Tongue (tissue), 2 donors: Measurements from ENCODE around the gene UGT1A4. TPM values are rescaled to one million over a fixed set of nuclear protein-coding genes. Genes with fewer than 3 reads are reported as not detected.

Experiments used
- DNase-seq: peaks from one replicate; pipeline ENCODE4 v3.0.0-alpha.2; 2015
- total RNA-seq: library from RNA; depleted of rRNA; stranded (reverse); fragments of >200 nt; gene quantifications from one replicate; pipeline ENCODE4 v1.2.3, GENCODE V29; 2014

Gene UGT1A4
- total RNA-seq, 1 donor from 2014 or later: 1.6 TPM

DNA sequence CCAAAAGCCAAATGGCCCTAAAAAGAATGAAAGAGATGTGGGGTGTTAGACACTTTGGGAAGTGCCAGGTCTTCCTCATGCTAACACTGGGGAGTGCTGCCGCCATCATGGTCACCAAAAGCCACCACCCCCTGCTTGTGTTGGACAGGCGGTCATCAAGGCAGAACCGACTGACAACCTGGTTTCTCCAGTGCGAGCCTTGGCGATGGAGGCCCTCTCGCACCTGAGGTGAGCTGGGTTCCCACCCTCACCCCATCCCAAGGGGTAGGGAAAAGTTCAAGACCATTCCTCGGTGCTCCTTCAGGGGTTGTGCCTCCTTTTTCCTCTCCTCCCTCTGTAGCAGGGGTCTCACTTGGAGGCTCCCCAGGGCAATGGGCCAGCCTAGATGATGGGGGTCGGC lies 93.2 kb downstream of the UGT1A4 start:
- DNase-seq: no peak

DNA sequence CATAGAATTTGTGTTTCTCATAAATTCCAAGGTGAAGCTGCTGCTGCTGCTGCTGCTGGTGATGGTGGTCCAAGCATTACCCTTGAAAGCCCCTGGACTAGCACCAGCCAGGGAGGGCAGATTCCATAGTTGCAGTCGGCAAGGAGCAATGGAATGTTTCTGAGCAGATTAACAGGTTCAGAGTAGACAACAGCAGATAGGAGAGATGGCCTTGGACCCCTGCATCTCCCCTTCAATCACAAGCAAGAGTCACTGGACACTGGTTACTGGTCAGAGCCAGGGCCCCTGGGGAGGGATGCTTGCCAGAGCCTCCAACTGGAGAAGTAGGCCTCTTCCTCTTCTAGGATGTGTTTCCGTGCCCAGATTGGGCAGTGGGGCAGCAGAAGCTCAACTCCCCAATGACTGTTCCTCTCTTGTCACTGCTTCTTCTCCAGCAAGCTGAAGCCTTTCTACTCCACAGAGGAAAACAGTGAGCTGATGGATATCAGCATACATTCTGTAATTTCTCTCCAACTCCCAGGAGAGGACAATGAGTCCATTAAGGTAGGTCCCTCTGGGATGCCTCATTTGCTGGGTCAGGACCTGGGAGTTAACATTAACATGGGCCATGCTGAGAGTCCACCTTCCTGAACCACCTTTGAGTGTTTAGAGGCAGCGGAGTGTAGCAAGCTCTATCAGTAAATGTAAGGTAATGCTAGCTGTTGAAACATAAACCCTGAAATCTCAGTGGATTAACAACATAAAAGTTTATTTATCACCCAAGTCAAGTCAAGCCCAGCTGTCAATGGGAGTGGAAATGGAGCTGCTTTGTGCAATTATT lies 94.9 kb downstream of the UGT1A4 start:
- DNase-seq: no peak

DNA sequence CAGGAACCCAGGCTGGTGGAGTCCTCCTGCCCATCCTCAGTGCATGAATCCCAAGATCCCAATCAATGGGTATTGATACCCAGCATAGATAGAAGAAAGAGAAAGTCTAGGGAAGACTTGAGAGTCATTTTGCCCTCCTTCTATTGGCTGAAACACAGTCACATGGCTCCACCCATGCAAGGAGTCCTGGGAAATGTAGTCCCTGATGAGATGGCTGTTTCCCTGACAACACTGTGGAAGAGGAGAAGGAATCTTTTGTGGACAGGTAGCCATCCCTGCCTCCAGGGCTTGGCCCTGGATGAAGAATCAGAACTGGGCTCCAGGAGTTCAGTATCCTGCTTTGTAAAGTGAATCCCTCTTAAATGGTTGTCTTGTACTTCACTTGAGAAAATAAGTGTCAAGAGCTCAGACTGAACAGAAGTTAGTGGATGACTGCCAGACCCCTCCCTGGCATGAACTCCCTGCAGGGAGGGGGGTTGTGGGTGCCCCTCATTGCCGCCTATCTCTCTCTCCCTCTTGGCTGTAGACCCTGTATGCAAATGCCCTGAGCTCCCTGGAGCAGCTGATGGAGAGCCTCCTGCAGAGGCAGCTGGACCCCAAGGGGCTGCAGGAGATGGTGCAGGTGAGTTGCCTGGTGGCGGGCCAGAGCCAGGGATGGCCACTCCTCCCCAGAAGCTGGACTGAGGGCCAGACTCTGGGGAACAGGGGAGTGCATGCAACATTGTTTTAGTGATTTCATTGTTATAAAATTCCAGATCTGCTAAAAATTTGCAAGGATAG lies 95.7 kb downstream of the UGT1A4 start:
- no peak for DNase-seq

DNA sequence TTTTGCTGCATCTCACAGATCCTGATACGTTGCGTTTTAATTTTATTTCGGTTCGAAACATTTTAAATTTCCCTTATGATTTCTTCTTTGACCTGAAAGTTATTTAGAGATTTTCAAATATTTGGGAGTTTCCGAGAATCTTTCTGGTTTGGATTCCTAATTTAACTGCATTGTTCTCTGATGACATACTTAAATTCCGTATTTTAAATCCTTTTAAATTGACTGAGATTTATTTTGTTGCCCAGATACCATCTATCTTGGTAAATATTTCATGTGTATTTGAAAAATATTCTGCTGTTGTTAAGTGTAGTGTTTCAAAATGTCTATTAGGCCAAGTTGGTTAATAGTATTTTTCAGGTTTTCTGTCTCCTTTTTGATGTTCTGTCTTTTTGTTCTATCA lies 97.3 kb downstream of the UGT1A4 start:
- no peak for DNase-seq

DNA sequence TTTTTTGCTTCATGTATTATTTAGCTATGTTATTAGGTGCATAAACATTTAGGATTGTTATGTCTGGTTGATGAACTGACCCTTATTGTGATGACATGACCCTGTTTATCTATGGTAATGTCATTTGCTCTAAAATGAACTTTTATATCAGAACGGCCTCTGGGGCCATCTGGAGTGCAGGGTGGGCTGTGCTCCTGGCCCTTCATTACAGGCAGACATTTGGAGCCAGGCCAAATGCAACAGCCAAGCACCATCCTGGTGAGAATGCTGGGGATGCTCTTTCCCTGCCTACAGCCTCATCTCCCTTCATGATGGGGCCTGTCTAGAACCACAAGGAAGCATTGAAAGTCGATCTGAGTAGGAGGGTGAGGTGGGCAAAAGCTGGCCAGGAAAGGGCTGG lies 97.8 kb downstream of the UGT1A4 start:
- no peak for DNase-seq

DNA sequence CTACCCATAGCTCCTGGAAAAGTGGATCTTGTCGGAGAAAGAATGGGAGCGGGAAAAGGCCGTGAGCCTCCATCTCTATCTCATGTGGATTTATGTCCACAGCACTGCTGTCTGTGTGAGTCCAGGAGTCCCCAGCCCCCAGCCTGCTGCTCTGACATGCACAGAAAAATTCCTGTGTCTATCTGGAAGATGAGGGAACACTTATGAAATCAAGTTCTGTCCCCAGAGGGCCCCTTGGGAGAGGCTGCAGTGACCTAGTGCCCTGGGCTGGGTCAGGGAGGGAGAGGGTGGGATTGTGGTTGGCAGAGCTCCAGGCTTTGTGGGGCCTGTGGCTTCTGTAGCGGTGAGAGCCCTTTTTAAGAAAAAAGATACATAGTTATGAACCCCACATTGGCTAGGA lies 98.2 kb downstream of the UGT1A4 start:
- DNase-seq: no peak

DNA sequence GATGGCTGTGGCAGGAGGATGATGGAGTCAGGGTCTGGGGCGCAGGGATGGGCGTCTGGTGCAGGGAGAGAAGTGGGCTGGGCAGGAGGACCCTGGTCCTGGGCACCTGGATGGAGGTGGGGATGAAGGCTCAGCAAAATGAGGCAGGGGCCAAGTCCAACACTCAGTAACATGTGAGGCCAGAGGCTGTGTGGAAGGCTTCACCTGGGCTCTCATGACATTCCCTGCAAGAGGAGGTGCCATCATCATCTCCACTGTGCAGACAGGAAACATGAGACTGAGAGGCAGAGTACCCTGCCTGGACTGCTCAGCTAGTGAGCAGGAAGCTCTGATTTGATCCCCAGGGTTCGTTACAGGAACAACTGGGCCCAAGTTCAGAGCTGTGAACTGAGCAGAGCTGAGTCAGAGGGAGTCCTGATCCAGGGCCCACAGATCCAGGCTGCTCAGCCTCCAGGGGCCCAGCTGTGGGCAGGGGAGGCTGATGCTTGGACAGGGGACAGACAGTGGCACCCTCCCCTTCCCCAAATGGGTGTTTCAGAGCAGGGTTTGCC lies 98.9 kb downstream of the UGT1A4 start:
- no peak for DNase-seq

DNA sequence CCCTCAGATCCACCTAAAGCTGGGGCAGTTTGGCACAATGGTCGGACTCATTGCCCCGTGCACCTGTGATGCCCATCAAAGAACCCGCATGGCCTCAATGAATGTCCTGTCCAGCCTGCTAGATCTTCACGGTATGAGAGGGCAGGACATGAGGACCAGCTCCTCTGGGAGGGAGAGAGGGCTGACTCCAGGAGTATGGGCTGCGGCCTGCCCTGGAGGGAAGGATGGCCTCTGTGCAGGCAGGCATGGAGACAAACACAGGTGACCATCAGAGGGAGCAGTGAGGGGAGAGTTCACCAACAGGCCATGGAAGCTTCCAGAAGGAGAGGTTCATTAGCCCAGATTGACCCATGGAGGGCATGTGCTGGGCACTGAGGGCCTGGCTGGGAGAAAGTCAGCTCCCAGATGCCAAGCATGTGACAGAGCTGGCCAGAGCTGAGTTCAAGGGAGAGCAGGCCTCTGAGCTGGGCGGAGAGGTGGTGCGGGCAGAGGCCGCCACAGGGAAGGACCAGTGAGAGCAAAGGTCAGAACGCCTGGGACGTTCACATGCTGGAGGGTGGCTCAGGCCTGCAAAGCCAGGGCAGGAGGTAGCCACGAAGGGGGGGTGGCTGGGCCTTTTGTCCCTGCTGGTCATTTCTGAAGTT lies 99.6 kb downstream of the UGT1A4 start:
- no peak for DNase-seq

DNA sequence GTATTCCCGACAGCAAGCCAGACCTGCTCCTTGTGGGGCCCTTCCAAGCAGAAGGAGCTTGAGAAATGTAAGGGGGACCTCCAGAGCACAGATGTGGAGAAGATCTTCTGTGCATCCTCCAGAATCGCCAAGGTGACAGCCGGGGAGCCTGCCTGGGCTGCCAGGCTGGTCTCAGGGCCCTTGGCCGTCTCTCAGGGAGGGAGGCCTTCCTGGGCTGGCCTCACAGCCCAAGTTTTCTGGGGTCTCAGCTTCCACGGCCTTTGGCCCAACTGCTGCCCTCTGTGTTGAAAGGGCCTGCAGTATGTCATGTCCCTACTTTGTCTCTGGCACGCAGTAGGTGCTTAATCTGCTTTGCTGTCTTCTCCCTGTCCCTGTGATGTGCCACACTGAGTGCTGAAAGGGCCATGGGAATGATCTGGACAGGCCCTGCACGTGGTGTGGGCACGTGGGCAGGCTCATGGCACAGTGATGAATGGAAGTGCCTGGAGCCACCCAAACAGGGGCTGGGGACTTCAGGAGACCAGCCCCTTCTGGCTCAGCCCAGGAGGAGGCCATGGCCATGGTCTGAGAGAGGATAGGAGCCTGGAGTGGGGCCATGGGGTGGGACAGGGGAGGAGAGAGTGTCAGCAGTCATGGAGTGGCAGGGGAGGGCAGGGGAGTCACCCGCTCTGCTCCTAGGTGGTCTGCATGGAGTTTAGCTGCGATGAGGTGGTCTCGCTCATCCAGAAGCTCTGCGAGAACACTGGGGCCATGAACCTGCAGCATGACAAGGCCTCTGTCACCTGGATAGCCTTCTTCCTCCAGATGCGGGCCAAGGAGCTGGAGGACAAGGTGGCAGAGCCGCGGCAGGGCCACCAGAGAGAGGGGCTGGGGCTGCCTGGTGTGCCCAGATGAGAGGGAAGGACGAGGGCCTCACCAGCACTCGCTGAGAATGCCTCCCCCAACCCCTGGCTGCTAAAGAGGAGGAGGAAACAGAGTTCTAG lies 100.4 kb downstream of the UGT1A4 start:
- DNase-seq: no peak

DNA sequence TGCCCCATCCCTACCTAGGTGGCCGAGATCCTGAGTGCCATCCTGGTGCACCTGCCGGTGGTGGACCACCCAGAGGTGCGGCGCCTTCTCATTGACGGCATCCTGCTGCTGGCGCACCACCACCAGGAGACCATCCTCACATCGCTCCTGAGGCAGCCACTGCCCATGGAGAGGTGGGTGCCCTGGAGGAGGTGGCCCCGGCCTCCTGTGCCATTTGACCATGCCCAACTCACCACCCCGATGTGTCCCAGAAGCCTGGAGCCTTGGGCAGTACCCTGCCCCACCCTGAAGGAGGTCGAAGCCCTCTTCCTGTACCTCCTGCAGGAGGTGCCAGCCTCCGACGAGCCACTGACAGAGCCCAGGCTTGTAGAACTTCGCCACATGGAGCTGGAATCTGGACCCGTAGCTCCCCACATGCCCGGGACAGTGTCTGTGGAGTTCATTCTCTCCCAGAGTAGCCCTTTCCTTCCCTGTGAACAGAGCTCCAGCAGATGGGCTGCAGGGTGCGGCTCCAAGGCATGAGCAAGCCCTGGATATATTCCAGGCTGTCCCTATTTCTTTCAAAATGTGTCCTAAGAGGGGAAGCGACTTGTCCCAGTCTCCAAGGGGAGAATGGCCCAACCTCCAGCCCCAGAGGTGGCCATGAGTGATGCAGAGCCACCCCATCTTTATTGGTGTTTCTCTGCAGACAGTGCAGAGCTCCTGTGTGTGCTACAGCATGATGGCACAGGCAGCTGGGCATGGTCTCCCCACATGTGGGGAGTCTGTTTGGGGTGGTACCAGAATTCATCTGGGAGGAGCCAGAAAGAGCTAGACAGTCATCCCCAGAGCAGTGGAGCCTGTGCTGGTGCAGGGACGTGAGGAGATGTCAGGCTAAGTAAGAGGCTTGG lies 101.6 kb downstream of the UGT1A4 start:
- DNase-seq: no peak

DNA sequence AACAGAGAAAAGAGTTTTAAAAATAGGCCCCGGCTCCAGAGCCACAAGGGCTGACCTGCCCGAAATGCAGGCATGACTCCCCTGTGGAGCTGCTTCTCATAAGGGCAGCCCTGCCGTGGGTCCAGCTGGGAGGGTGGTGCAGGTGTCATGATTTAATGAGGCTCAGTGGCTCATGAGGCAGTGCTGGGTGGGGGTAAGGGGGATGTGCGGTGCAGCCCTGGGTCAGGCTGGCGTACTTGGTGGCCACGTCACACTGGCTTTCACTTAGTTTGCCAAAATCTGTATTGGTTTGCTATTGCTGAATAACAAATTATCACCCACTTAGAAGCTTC lies 102.2 kb downstream of the UGT1A4 start:
- no peak for DNase-seq

DNA sequence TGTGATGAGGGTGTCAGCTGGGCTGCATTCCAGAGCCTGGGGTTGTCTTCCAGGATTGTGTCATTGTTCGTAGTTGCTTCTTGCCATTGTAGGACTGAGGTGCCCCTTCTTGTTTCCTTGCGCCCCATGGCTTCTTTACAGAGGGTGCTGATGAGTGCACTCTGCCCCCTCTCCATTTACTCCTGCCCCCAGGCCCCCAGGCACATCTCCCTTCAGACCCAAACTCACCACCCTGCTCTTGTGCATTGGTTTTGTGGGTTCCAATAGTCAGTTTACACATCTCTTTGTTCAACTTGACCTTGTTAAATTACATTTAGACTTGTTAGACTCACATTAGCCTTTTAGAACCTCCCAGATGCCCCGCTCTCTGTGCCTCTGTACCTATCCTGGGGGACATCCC lies 102.7 kb downstream of the UGT1A4 start:
- DNase-seq: no peak

DNA sequence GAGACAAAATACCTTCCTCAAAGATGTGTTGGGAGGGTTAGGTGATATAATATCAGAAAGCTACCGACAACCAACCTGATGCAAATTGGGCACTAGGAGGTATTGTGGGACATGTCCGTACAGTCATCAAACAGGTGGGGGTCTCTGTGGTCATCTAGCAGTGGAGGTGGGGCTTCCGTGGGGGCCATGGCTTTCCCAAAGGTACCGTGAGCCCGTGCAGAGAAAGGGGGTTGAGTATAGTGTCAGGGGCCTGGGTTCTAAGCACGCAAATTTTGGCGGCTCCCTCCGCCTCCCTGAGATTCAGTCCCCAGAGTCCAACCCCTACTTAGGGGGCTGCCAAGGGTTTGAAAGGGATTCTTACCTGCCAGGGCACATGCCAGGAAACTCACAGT lies 103.2 kb downstream of the UGT1A4 start:
- no peak for DNase-seq

DNA sequence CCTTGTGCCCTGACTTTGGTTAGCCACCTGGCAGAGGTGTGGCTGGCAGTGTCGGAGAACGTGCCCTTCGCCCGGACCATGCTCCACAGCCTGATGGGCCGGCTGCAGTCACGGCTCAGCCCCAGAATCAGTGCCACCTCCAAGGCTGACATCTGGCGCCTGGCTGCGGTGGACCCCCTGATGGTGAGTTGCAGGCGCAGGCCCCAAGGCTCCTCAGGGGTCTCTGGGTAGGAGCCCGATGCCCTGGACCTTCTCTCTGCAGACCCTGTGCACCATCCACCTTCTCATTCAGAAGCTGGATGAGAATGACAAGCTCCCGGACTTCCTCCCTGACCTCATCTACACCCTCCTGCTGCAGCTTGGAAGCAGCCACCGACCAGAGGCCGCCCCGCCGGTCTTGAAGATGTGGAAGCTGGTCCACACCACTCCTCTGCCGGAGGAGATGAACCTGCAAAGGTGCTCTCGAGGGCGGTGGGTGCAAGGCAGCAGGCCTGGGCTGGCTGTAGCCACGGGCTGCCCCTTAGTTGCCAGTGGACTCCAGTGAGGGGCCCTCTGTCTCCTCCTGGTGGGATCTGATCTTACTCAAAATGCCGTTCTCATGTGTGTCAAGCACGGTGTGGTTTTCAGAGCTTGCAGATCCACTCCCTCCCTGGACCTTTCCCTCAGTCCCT lies 103.7 kb downstream of the UGT1A4 start:
- no peak for DNase-seq

Other genes with a start within 250 kb of the UGT1A4 start
- gene USP40, start 152.0 kb upstream of the UGT1A4 start, total RNA-seq: 37.3 TPM
- gene UGT1A8, start 101.1 kb upstream of the UGT1A4 start, total RNA-seq: 0.31 TPM
- gene UGT1A10, start 82.3 kb upstream of the UGT1A4 start, total RNA-seq: not detected
- gene UGT1A9, start 46.8 kb upstream of the UGT1A4 start, total RNA-seq: not detected
- 1.3 TPM for gene UGT1A7, start 36.8 kb upstream of the UGT1A4 start, total RNA-seq
- gene UGT1A6, start 25.8 kb upstream of the UGT1A4 start, total RNA-seq: 9.6 TPM
- gene UGT1A5, start 5.8 kb upstream of the UGT1A4 start, total RNA-seq: 0.51 TPM
- 0.51 TPM for gene UGT1A3, start 10.3 kb downstream of the UGT1A4 start, total RNA-seq
- 0.41 TPM for gene UGT1A1, start 41.5 kb downstream of the UGT1A4 start, total RNA-seq
- gene MROH2A, start 59.6 kb downstream of the UGT1A4 start, total RNA-seq: 2.5 TPM
- 9.8 TPM for gene HJURP, start 135.8 kb downstream of the UGT1A4 start, total RNA-seq
- not detected for gene TRPM8, start 198.6 kb downstream of the UGT1A4 start, total RNA-seq